Measurements from ENCODE around the gene HPS6.

DNA sequence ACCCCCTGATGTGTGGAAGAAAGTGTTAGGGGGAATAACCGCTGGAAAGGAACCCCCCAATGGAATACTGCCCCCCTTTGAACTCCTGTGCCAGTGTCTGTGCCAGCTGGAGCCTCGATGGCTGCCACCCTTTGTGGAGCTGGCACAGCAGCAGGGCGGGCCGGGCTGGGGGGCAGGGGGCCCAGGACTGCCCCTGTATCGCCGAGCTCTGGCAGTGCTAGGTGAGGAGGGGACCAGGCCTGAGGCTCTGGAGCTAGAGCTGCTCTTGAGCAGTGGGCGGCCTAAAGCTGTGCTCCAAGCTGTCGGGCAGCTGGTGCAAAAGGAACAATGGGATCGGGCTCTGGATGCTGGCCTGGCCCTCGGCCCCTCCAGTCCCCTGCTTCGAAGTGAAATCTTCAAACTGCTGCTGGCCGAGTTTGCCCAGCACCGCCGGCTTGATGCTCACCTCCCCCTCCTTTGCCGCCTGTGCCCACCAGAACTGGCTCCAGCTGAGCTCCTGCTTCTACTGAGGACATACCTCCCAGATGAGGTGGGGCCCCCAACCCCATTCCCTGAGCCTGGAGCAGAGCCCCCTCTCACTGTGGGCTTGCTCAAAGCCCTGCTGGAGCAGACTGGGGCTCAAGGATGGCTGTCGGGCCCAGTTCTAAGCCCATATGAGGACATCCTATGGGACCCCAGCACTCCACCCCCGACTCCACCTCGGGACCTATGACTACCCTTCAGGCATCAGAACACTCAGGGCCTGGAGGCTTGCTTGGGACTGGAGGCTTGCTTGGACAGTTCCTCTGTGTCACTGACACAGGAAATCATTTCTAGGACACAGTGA lies 2.2 kb downstream of the HPS6 start:
- no peak for TF ChIP-seq CTCF (IDR thresholded peaks at IDR 0.05)
- TF ChIP-seq POLR2AphosphoS5 (IDR thresholded peaks at IDR 0.05) = no peak
- TF ChIP-seq POLR2A (IDR thresholded peaks at IDR 0.05) = no peak
- TF ChIP-seq EP300 (IDR thresholded peaks at IDR 0.05) = no peak
